H9 (cell line): ENCODE measurements around the gene ITPRIPL1. TPM values are rescaled to one million over a fixed set of nuclear protein-coding genes. Genes with fewer than 3 reads are reported as not detected.

Experiments used
- DNase-seq: peaks from one replicate; pipeline ENCODE4 v3.0.0-alpha.2; 2017
- H2AFZ ChIP-seq: one replicate; pipeline ENCODE4 v1.6.1; 2013; ENCODE audit warnings: mild to moderate bottlenecking, low read length, control low read depth, moderate library complexity
- H2AK5ac ChIP-seq: 2 replicates; pipeline ENCODE4 v1.6.1; 2013; ENCODE audit warnings: low read length, control low read depth, mixed read lengths; ENCODE audit not compliant: insufficient read length
- H2BK120ac ChIP-seq: one replicate; pipeline ENCODE4 v1.6.1; 2013; ENCODE audit warnings: low read depth, mild to moderate bottlenecking, low read length, control low read depth, inconsistent platforms; ENCODE audit not compliant: poor library complexity, severe bottlenecking
- H2BK12ac ChIP-seq: 2 replicates; pipeline ENCODE4 v1.6.1; 2013; ENCODE audit warnings: low read length, control low read depth, mixed read lengths, low read depth; ENCODE audit not compliant: insufficient read length
- H2BK15ac ChIP-seq: 2 replicates; pipeline ENCODE4 v1.6.1; 2013; ENCODE audit warnings: low read depth, low read length, control low read depth
- H2BK20ac ChIP-seq: one replicate; pipeline ENCODE4 v1.6.1; 2013; ENCODE audit warnings: low read depth, mild to moderate bottlenecking, low read length, control low read depth, inconsistent platforms; ENCODE audit not compliant: poor library complexity, severe bottlenecking
- H2BK5ac ChIP-seq: 2 replicates; pipeline ENCODE4 v1.6.1; 2013; ENCODE audit warnings: low read length, control low read depth, mixed read lengths; ENCODE audit not compliant: insufficient read length
- H3K14ac ChIP-seq: 2 replicates; pipeline ENCODE4 v1.6.1; 2013; ENCODE audit warnings: low read length, control low read depth; ENCODE audit not compliant: insufficient read depth
- H3K18ac ChIP-seq: 2 replicates; pipeline ENCODE4 v1.6.1; 2013; ENCODE audit warnings: low read depth, mild to moderate bottlenecking, mixed read lengths, low read length, control low read depth; ENCODE audit not compliant: insufficient read length
- H3K23ac ChIP-seq: 2 replicates; pipeline ENCODE4 v1.6.1; 2013; ENCODE audit warnings: low read length, control low read depth, mixed read lengths, low read depth; ENCODE audit not compliant: insufficient read length
- H3K23me2 ChIP-seq: 2 replicates; pipeline ENCODE4 v1.6.1; 2013; ENCODE audit warnings: low read depth, mild to moderate bottlenecking, mixed read lengths, low read length, control low read depth; ENCODE audit not compliant: insufficient read length, poor library complexity, severe bottlenecking
- H3K27ac ChIP-seq: 2 replicates; pipeline ENCODE4 v1.5.1; 2013; ENCODE audit warnings: low read length, control low read depth, mixed read lengths, low read depth; ENCODE audit not compliant: insufficient read length
- H3K27me3 ChIP-seq: 2 replicates; pipeline ENCODE4 v1.6.1; 2013; ENCODE audit warnings: low read length, control low read depth, inconsistent platforms; ENCODE audit not compliant: insufficient read depth
- H3K4ac ChIP-seq: 2 replicates; pipeline ENCODE4 v1.6.1; 2013; ENCODE audit warnings: low read depth, mild to moderate bottlenecking, control low read depth, inconsistent platforms, low read length, moderate library complexity
- H3K4me1 ChIP-seq: 2 replicates; pipeline ENCODE4 v1.6.1; 2013; ENCODE audit warnings: low read length, control low read depth, inconsistent platforms; ENCODE audit not compliant: insufficient read depth
- H3K4me2 ChIP-seq: 2 replicates; pipeline ENCODE4 v1.6.1; 2013; ENCODE audit warnings: low read length, control low read depth, mixed read lengths; ENCODE audit not compliant: insufficient read length, insufficient read depth
- H3K56ac ChIP-seq: 2 replicates; pipeline ENCODE4 v1.6.1; 2013; ENCODE audit warnings: low read depth, mild to moderate bottlenecking, mixed read lengths, low read length, control low read depth; ENCODE audit not compliant: insufficient read length
- H3K79me1 ChIP-seq: 2 replicates; pipeline ENCODE4 v1.6.1; 2013; ENCODE audit warnings: low read depth, mild to moderate bottlenecking, moderate library complexity, low read length, control low read depth, inconsistent platforms; ENCODE audit not compliant: insufficient read depth, poor library complexity, severe bottlenecking
- H3K79me2 ChIP-seq: 2 replicates; pipeline ENCODE4 v1.6.1; 2013; ENCODE audit warnings: low read length, control low read depth, inconsistent platforms; ENCODE audit not compliant: insufficient read depth
- H3K9ac ChIP-seq: 2 replicates; pipeline ENCODE4 v1.6.1; 2013; ENCODE audit warnings: low read length, control low read depth, mixed read lengths; ENCODE audit not compliant: insufficient read length; ENCODE audit errors: extremely low read depth
- H3K9me3 ChIP-seq: one replicate; pipeline ENCODE4 v1.6.1; 2013; ENCODE audit warnings: low read depth, low read length, inconsistent platforms; ENCODE audit not compliant: control insufficient read depth
- H3T11ph ChIP-seq: one replicate; pipeline ENCODE4 v1.6.1; 2013; ENCODE audit warnings: mild to moderate bottlenecking, low read length, control low read depth, inconsistent platforms
- H4K20me1 ChIP-seq: one replicate; pipeline ENCODE4 v1.6.1; 2013; ENCODE audit not compliant: control insufficient read depth, insufficient read length, insufficient read depth
- H4K5ac ChIP-seq: 2 replicates; pipeline ENCODE4 v1.6.1; 2013; ENCODE audit warnings: low read depth, mild to moderate bottlenecking, mixed read lengths, low read length, control low read depth; ENCODE audit not compliant: insufficient read length
- H4K8ac ChIP-seq: replicated peaks from 2 replicates; pipeline ENCODE4 v1.6.1; 2013; ENCODE audit warnings: low read length, control low read depth, mixed read lengths, low read depth; ENCODE audit not compliant: insufficient read length
- H4K91ac ChIP-seq: 2 replicates; pipeline ENCODE4 v1.6.1; 2013; ENCODE audit warnings: low read depth, mild to moderate bottlenecking, moderate library complexity, mixed read lengths, low read length, control low read depth; ENCODE audit not compliant: insufficient read length
- H3K27ac Mint-ChIP-seq, 3 experiments: 2 replicates in 2 of 3; 3 replicates in 1 of 3; pipeline ENCODE4 v1.8.0; 2020 to 2021; ENCODE audit warnings: mixed read lengths in 3 of 3, mild to moderate bottlenecking in 1 of 3, moderate library complexity in 1 of 3
- H3K27me3 Mint-ChIP-seq: 2 replicates; pipeline ENCODE4 v1.8.0; 2021; ENCODE audit warnings: low read depth, mild to moderate bottlenecking, moderate library complexity, mixed read lengths
- H3K36me3 Mint-ChIP-seq, 3 experiments: 2 replicates in 2 of 3; 3 replicates in 1 of 3; pipeline ENCODE4 v1.8.0; 2020 to 2021; ENCODE audit warnings: low read depth in 3 of 3, mixed read lengths in 3 of 3; ENCODE audit not compliant: insufficient read depth in 1 of 3
- H3K4me1 Mint-ChIP-seq, 2 experiments: 2 replicates each; pipeline ENCODE4 v1.8.0; 2020; ENCODE audit warnings: mixed read lengths in 2 of 2
- H3K4me3 Mint-ChIP-seq, 2 experiments: 2 replicates in 1 of 2; 3 replicates in 1 of 2; pipeline ENCODE4 v1.8.0; 2020 to 2021; ENCODE audit warnings: mild to moderate bottlenecking in 2 of 2, mixed read lengths in 2 of 2, moderate library complexity in 1 of 2
- H3K9me3 Mint-ChIP-seq, 2 experiments: 2 replicates in 1 of 2; 3 replicates in 1 of 2; pipeline ENCODE4 v1.8.0; 2020; ENCODE audit warnings: mild to moderate bottlenecking in 2 of 2, mixed read lengths in 2 of 2, moderate library complexity in 1 of 2
- CTCF ChIP-seq: fragments of 200-600 bp; sonication (generic); conservative IDR thresholded peaks from 3 replicates; pipeline ENCODE4 v1.8.0; 2021; ENCODE audit warnings: antibody characterized with exemption, mild to moderate bottlenecking
- WGBS: extraction: QIAGEN DNeasy Blood & Tissue Kit; methylation state at CpG from one replicate; pipeline ENCODE4 v1.1.7; 2013; ENCODE audit warnings: missing lambda C conversion rate, low lambda C conversion rate, mixed read lengths; ENCODE audit not compliant: insufficient read length; ENCODE audit errors: extremely low coverage; 5-methylcytosine and 5-hydroxymethylcytosine counted together
- total RNA-seq: library from RNA; stranded (reverse); gene quantifications from 2 replicates; pipeline ENCODE4 v1.2.1, GENCODE V29; 2021

Gene ITPRIPL1
- total RNA-seq, 1 experiment from 2014 or later: 16.3 TPM

GRCh38 chr2:96342085-96342484, 17.0 kb downstream of the ITPRIPL1 start:
- no peak overlapping the region for H3K56ac ChIP-seq
- H3K79me2 ChIP-seq: peaks cover 6% of the 10 kb centered on the region; the same call in 1 of the 2 replicates
- no peak for TF ChIP-seq CTCF
- H3K4me1 Mint-ChIP-seq: peaks cover 0 to 2% of the 10 kb centered on the region in 2 experiments; a peak in 3 of 4 replicates
- H4K91ac ChIP-seq: no peak overlapping the region
- H3K27me3 Mint-ChIP-seq: no peaks in the 10 kb centered on the region
- H3K79me1 ChIP-seq: no peaks in the 10 kb centered on the region
- no peak overlapping the region for H4K5ac ChIP-seq
- no peak overlapping the region for H3K14ac ChIP-seq
- no peaks in the 10 kb centered on the region for H3K9me3 ChIP-seq
- no CpG with 5 or more reads among the region's 6 CpGs for WGBS
- H3K27ac Mint-ChIP-seq: no peak overlapping the region
- no peak for DNase-seq
- no peaks in the 10 kb centered on the region for H3K23me2 ChIP-seq
- no peak overlapping the region for H3K4me2 ChIP-seq
- no peak overlapping the region for H3K23ac ChIP-seq
- no peaks in the 10 kb centered on the region for H3K27me3 ChIP-seq
- H2BK15ac ChIP-seq: no peak overlapping the region
- H2BK5ac ChIP-seq: no peak overlapping the region
- no peak overlapping the region for H3K9ac ChIP-seq
- H3K4me1 ChIP-seq: no peaks in the 10 kb centered on the region
- H3K36me3 Mint-ChIP-seq: peaks cover 46 to 74% (median 71%) of the 10 kb centered on the region in 3 experiments
- H3K9me3 Mint-ChIP-seq: no peaks in the 10 kb centered on the region
- no peak overlapping the region for H3K18ac ChIP-seq
- H2BK12ac ChIP-seq: no peak overlapping the region
- no peak overlapping the region for H3T11ph ChIP-seq
- H3K4ac ChIP-seq: no peak overlapping the region
- no peak overlapping the region for H3K4me3 Mint-ChIP-seq
- no peaks in the 10 kb centered on the region for H4K20me1 ChIP-seq
- H2BK20ac ChIP-seq: no peak overlapping the region
- H2BK120ac ChIP-seq: no peak overlapping the region
- H4K8ac ChIP-seq: no peak overlapping the region
- no peak overlapping the region for H3K27ac ChIP-seq
- H2AK5ac ChIP-seq: no peak overlapping the region
- H2AFZ ChIP-seq: no peak overlapping the region
